AG10803 (cell line): Measurements from ENCODE around the gene CHRNA5.
"Not testable (repeated sequence)": the region's sequence is repeated elsewhere in the genome, so short reads cannot be mapped to it uniquely, and the experiment has no call there.

Experiments
- DNase-seq: peaks from one replicate; pipeline ENCODE4 v3.0.0; 2010; ENCODE audit warnings: low read depth
- H3K4me3 ChIP-seq: 2 replicates; pipeline ENCODE4 v1.5.1; 2011; ENCODE audit warnings: mild to moderate bottlenecking, low read length, control low read depth
- TF ChIP-seq, protein P1 (sequence below): conservative IDR thresholded peaks from 2 replicates; pipeline ENCODE4 v1.5.1; 2011; ENCODE audit warnings: mild to moderate bottlenecking, low read length, control low read depth, inconsistent platforms

Gene CHRNA5

DNA sequence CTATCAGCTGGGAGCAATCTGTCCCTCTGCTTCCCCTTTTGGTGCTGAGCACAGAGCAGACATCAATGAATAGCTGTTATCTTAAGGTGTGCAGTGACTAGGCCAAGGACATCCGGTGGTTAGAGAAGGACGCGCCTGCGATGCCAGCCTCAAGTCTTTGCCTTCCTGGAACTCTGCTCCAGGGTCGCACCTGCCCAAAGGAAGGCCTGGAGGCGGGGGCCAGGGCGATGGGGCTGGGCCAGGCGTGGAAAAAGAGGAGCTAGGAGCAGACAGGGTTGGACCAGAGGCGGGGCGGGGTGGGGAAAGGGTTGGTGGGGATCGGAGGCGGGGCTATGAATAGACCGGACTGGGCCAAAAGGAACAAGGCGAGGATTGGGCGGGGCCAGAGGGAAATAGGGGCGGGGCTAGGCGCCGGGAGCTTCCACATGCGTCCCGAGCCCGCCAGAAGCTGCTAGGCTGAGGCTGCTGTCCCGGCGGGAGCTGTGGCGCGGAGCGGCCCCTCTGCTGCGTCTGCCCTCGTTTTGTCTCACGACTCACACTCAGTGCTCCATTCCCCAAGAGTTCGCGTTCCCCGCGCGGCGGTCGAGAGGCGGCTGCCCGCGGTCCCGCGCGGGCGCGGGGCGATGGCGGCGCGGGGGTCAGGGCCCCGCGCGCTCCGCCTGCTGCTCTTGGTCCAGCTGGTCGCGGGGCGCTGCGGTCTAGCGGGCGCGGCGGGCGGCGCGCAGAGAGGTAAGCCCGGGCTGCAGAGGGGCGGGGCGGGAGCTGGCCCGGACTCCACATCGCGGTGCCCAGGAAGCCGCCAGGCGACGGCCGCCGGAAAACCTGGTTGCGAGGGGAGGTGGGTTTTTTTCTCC is at the start of gene CHRNA5:
TSS of gene CHRNA5 (plus strand) at position 424 of the 854 bp plus-strand sequence. CDS start at position 624, 200 bp downstream.
- peak within 1 kb of the TSS; percentile 66 for H3K4me3 ChIP-seq
- peak; percentile 66 for DNase-seq
- TF ChIP-seq, protein P1, sequence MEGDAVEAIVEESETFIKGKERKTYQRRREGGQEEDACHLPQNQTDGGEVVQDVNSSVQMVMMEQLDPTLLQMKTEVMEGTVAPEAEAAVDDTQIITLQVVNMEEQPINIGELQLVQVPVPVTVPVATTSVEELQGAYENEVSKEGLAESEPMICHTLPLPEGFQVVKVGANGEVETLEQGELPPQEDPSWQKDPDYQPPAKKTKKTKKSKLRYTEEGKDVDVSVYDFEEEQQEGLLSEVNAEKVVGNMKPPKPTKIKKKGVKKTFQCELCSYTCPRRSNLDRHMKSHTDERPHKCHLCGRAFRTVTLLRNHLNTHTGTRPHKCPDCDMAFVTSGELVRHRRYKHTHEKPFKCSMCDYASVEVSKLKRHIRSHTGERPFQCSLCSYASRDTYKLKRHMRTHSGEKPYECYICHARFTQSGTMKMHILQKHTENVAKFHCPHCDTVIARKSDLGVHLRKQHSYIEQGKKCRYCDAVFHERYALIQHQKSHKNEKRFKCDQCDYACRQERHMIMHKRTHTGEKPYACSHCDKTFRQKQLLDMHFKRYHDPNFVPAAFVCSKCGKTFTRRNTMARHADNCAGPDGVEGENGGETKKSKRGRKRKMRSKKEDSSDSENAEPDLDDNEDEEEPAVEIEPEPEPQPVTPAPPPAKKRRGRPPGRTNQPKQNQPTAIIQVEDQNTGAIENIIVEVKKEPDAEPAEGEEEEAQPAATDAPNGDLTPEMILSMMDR: no peak

DNA sequence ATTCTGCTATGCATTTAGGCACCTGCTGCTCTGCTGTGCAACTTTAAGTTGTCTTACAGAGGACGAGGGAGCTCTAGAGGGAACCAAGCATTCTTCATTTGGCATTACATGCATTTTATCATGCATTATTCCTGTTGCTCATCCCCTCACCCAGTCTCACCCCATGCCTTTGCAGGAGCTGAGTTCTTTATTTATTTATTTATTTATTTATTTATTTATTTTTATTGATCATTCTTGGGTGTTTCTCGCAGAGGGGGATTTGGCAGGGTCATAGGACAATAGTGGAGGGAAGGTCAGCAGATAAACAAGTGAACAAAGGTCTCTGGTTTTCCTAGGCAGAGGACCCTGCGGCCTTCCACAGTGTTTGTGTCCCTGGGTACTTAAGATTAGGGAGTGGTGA is 45.3 kb upstream of the CHRNA5 start:
- H3K4me3 ChIP-seq: not testable (repeated sequence)

DNA sequence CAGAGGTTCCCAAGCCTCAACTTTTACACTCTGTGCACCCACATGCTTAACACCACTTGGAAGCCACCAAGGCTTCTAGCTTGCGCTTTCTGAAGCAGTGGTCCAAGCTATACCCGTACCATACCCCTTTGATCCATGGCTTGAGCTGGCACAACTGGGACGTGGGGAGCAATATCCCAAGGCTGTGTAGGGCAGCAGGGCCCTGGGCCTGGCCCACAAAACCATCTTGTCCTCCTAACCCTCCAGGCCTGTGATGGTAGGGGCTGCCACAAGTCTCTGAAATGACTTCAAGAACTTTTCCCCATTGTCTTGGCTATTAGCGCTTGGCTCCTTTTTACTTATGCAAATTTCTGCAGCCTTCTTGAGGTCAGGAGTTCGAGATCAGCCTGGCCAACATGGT is 41.1 kb upstream of the CHRNA5 start:
- TF ChIP-seq, protein P1: no peak
- DNase-seq: no peak
- H3K4me3 ChIP-seq: no peak overlapping the region

More for the DNA sequence above, 45.3 kb upstream of the CHRNA5 start:
- DNase-seq: not testable (repeated sequence)

DNA sequence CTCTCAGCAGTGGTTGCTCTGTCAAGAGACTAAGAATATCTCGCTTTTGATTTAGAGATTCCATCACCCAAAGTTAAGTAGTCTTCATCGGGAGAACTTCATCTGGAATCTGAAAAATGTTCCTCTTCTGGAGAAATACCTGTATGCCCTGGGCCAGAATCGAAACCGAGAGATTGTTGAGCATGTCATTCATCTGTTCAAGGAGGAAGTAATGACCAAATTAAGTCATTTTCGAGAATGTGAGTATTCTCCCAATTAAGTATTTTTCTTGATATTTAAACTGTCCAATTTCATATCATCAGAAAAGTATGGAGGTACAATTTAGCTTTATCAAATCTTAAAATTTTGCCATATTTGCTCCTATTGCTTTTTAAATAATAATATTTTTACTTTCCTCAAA is 38.0 kb upstream of the CHRNA5 start:
- H3K4me3 ChIP-seq: no peak overlapping the region
- no peak for DNase-seq
- TF ChIP-seq, protein P1: no peak

DNA sequence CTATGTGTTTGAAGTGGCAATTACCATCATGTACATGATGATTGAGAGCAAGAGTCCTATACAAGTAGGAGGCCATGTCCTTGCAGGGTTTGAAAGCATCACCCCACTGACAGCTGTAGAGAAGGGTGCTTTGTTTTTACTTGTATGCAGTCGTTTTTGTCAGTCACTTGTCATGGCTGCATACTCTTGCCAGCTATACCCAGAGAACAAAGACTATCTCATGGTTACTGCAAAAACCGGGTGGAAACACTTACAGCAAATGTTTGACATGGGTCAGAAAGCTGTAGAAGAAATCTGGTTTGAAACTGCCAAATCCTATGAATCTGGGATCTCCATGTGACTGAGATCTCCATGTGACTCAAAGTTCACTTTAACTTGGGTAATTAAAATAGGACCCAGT is 32.0 kb upstream of the CHRNA5 start:
- TF ChIP-seq, protein P1: no peak
- no peak for DNase-seq
- no peak overlapping the region for H3K4me3 ChIP-seq

DNA sequence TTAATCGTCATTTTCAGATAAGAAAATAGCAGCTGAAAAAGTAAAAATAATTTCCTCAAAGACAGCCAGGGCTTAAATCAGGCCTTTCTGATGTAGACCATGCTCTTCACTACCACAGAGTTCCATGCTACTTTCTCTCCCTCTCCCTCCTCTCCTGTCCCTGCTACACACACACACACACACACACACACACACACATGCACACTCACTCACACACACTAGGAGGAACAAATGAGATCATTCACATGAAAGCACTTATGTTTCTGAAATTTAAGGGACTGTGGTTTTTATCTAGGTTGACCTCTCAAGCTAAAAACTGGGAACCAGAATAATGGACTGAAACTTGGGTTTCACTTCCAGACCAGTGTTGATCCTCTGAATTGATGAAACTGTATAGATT is 29.2 kb upstream of the CHRNA5 start:
- peak; percentile 25 for DNase-seq
- no peak overlapping the region for H3K4me3 ChIP-seq
- TF ChIP-seq, protein P1: no peak

DNA sequence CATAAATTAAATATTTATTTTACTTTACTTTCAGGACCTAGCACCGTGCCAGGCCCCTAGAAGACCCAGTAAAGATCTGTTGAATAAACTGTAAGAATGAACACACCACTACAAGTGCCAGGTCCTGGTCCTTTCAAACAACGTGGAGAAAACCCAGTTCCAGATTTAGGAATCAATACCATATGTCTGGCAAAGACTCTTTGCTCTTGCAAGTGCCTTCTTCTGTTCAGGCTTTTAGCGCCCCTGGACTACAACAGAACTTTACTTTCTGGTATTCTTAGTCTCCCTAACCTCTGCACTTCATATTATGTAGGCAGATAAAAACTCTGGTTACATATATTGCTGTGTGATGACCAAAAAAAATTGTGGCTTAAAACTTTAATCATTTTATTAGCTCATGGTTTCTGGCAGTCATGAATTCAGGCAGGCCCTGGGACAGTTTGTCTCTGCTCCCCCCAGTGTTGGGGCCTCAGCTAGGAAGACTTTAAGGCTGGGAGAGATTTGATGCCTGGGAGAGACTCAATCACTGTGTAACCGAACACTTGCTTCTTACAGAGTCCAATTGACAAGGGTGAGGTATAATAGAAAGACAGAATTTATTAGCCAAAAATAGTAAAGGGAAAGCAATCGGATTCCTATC is 27.9 kb upstream of the CHRNA5 start:
- TF ChIP-seq, protein P1: no peak
- DNase-seq: peak; percentile 40
- no peak overlapping the region for H3K4me3 ChIP-seq
